K562 (cell line): Measurements from ENCODE around the gene MSRB3. TPM values are rescaled to one million over a fixed set of nuclear protein-coding genes. Genes with fewer than 3 reads are reported as not detected.

Experiments
- ATAC-seq: fragments of 200-7000 bp; cut with Tn5 transposase; 3 replicates; pipeline ENCODE4 v1.9.1; 2020; ENCODE audit warnings: moderate library complexity
- BruUV-seq: library from RNA; stranded (reverse); fragments of 400-500 nt; replicated peaks from 2 replicates; lab custom pipeline; 2021; lab: Mats Ljungman, UMichigan
- CTCF ChIA-PET: fragments of 300-600 bp; formaldehyde crosslinking; extraction: SDS; loops from one replicate; lab custom pipeline; 2021; ENCODE audit warnings: low intra/inter-chr PET ratio; lab: Yijun Ruan, JAX
- POLR2A ChIA-PET: fragments of 300-600, 350-650 bp; sonication (Branson Sonifier 250); formaldehyde crosslinking; extraction: SDS; loops from one replicate; lab custom pipeline; 2021; ENCODE audit warnings: antibody characterized with exemption, inconsistent platforms; lab: Yijun Ruan, JAX
- DNase-seq, 4 experiments: peaks; one replicate each; pipeline versions ENCODE4 v3.0.0 to v3.0.0-alpha.2; 2011 to 2018; ENCODE audit warnings: low spot score in 3 of 4, mixed read lengths in 3 of 4; ENCODE audit errors: extremely low read depth in 1 of 4
- FAIRE-seq: peaks from 2 replicates; lab custom pipeline; 2011; peaks lifted over from hg19 to GRCh38; lab: Jason Lieb, UNC
- H2AFZ ChIP-seq: 2 replicates; pipeline ENCODE4 v1.6.0; 2011; ENCODE audit warnings: low read depth, low read length, control low read depth, inconsistent platforms
- H3K27ac ChIP-seq: fragments of 200-600 bp; 3 replicates; pipeline ENCODE4 v1.8.0; 2011; ENCODE audit warnings: low read depth, mild to moderate bottlenecking, control low read depth, inconsistent platforms, low read length, moderate library complexity, mixed read lengths; ENCODE audit errors: extremely low read depth
- H3K27me3 ChIP-seq, 2 experiments: fragments of 300-600 bp in 1 of 2; 2 replicates in 1 of 2; 3 replicates in 1 of 2; pipeline versions ENCODE4 v1.6.0 to v1.8.0; 2011; ENCODE audit warnings: inconsistent platforms in 2 of 2, low read length in 2 of 2, mild to moderate bottlenecking in 1 of 2, mixed read lengths in 1 of 2, moderate library complexity in 1 of 2; ENCODE audit not compliant: control insufficient read depth in 2 of 2, insufficient read depth in 2 of 2
- H3K36me3 ChIP-seq: fragments of 300-600 bp; 3 replicates; pipeline ENCODE4 v1.8.0; 2011; ENCODE audit warnings: mild to moderate bottlenecking, low read length, inconsistent platforms; ENCODE audit not compliant: control insufficient read depth, insufficient read depth
- H3K4me1 ChIP-seq, 2 experiments: fragments of 200-600 bp in 1 of 2; replicated peaks in 1 of 2; 2 replicates in 1 of 2; 3 replicates in 1 of 2; pipeline versions ENCODE4 v1.5.1 to v1.8.0; 2011; ENCODE audit warnings: inconsistent platforms in 2 of 2, low read length in 2 of 2, mild to moderate bottlenecking in 1 of 2, mixed read lengths in 1 of 2, moderate library complexity in 1 of 2; ENCODE audit not compliant: control insufficient read depth in 2 of 2, insufficient read depth in 2 of 2
- H3K4me2 ChIP-seq: 2 replicates; pipeline ENCODE4 v1.6.1; 2011; ENCODE audit warnings: low read length, control low read depth, inconsistent platforms, mixed read lengths; ENCODE audit not compliant: insufficient read depth
- H3K4me3 ChIP-seq: fragments of 200-600 bp; sonication (generic), shearing (Covaris generic); 2 replicates; pipeline ENCODE4 v1.5.1; 2016; ENCODE audit warnings: control low read depth, inconsistent platforms
- H3K79me2 ChIP-seq: fragments of 200-600 bp; 3 replicates; pipeline ENCODE4 v1.8.0; 2011; ENCODE audit warnings: low read length, inconsistent platforms; ENCODE audit not compliant: control insufficient read depth, insufficient read depth
- H3K9ac ChIP-seq, 2 experiments: 2 replicates each; pipeline versions ENCODE4 v1.6.0 to v1.6.1; 2011; ENCODE audit warnings: low read depth in 2 of 2, low read length in 2 of 2, control low read depth in 1 of 2, inconsistent platforms in 1 of 2, mild to moderate bottlenecking in 1 of 2, mixed read lengths in 1 of 2; ENCODE audit not compliant: insufficient read depth in 1 of 2
- H3K9me1 ChIP-seq: one replicate; pipeline ENCODE4 v1.6.0; 2011; ENCODE audit warnings: inconsistent platforms, mild to moderate bottlenecking, low read length, moderate library complexity; ENCODE audit not compliant: control insufficient read depth, insufficient read depth
- H3K9me3 ChIP-seq: replicated peaks from 2 replicates; pipeline ENCODE4 v1.5.1; 2011; ENCODE audit warnings: low read depth, low read length, inconsistent platforms; ENCODE audit not compliant: control insufficient read depth, insufficient read depth
- H4K20me1 ChIP-seq: replicated peaks from 2 replicates; pipeline ENCODE4 v1.6.1; 2011; ENCODE audit warnings: low read length, inconsistent platforms, mixed read lengths; ENCODE audit not compliant: control insufficient read depth, insufficient read depth
- CBX1 ChIP-seq: sonication (generic); IDR thresholded peaks from 2 replicates; pipeline ENCODE4 v1.6.1; 2016; ENCODE audit warnings: antibody characterized with exemption, low read depth, mild to moderate bottlenecking
- HDAC2 ChIP-seq: fragments of 450-650 bp; IDR thresholded peaks from 2 replicates; pipeline ENCODE4 v1.6.1; 2016; ENCODE audit warnings: mild to moderate bottlenecking
- HES1 ChIP-seq: fragments of 450-650 bp; IDR thresholded peaks from 2 replicates; pipeline ENCODE4 v1.6.1; 2016; ENCODE audit warnings: low read depth, mild to moderate bottlenecking, moderate library complexity
- NR1H2 ChIP-seq: sonication (generic); formaldehyde crosslinking; IDR thresholded peaks from 2 replicates; pipeline ENCODE4 v1.4.0; 2020; ENCODE audit warnings: mild to moderate bottlenecking, missing genetic modification reagents
- RBFOX2 ChIP-seq: fragments of 200-400 bp; formaldehyde crosslinking; IDR thresholded peaks from 2 replicates; pipeline ENCODE4 v1.6.1; 2017; ENCODE audit warnings: low read depth, mild to moderate bottlenecking, low read length, moderate library complexity
- SIX5 ChIP-seq, 2 experiments: IDR thresholded peaks; 2 replicates each; pipeline ENCODE4 v1.6.1; 2011; ENCODE audit warnings: low read length in 2 of 2, borderline replicate concordance in 1 of 2, low read depth in 1 of 2, mild to moderate bottlenecking in 1 of 2, moderate library complexity in 1 of 2; ENCODE audit not compliant: insufficient read depth in 1 of 2
- THRA ChIP-seq: fragments of 450-650 bp; IDR thresholded peaks from 2 replicates; pipeline ENCODE4 v1.6.1; 2017; ENCODE audit warnings: mild to moderate bottlenecking, moderate library complexity
- USF2 ChIP-seq: sonication (generic); formaldehyde crosslinking; IDR thresholded peaks from 2 replicates; pipeline ENCODE4 v1.5.0; 2020; ENCODE audit warnings: missing genetic modification reagents
- WGBS: fragments of 100-300 bp; shearing (Covaris generic); methylation state at CpG from one replicate; pipeline ENCODE4 v1.1.6; 2016; ENCODE audit warnings: low coverage, mixed read lengths; ENCODE audit not compliant: insufficient coverage; ENCODE audit errors: missing lambda C conversion rate; 5-methylcytosine and 5-hydroxymethylcytosine counted together
- in situ Hi-C: fragments of 300-500 bp; cut with MboI; formaldehyde crosslinking; loops from 4 replicates; pipeline ENCODE4 v1.15.0; 2018; ENCODE audit warnings: inconsistent platforms, mixed read lengths
- intact Hi-C: fragments of 100-400 bp; cut with micrococcal nuclease; formaldehyde crosslinking; loops from 2 replicates; pipeline ENCODE4 v1.14.2; 2022
- polyA plus RNA-seq, 8 experiments: library from polyadenylated mRNA; depleted of rRNA in 4 of 8; stranded (reverse) in 5 of 8; unstranded in 3 of 8; fragments of >200 nt; fragmentation: Nextera tagmentation in 2 of 8; fragmentation: Illumina TruSeq in 1 of 8; extraction: Ambion mirVana in 2 of 8; extraction: Trizol in 1 of 8; gene quantifications; 2 replicates each; pipeline versions ENCODE4 v1.2.1 to v1.2.3, GENCODE V29; 2011 to 2014; ENCODE audit warnings: inconsistent platforms in 1 of 8, missing spikeins in 1 of 8
- total RNA-seq, 7 experiments: library from RNA; depleted of rRNA in 6 of 7; stranded (reverse); fragments of >200 nt in 6 of 7; fragmentation: Illumina TruSeq in 2 of 7; extraction: Trizol in 2 of 7; gene quantifications; 2 replicates each; pipeline versions ENCODE4 v1.2.1 to v1.2.3, GENCODE V29; 2011 to 2021; ENCODE audit warnings: low replicate concordance in 1 of 7

Gene MSRB3
- total and polyA plus RNA-seq, 9 of the 15 experiments (the other 6 are each of a cell fraction or from before 2014, with no cell fraction given): 0.04 TPM; not detected in 8

GRCh38 chr12:65508276-65509035, 230.0 kb downstream of the MSRB3 start (continued):
- TF ChIP-seq SIX5 (IDR thresholded peaks at IDR 0.05; ENCODE audit: borderline replicate concordance in 1 of 2, insufficient read depth in 1 of 2, low read depth in 1 of 2, low read length in 2 of 2) (no peak), NR1H2 (no peak), THRA (no peak), HDAC2 (no peak), HES1 (no peak), USF2 (CRISPR knock-in tag) (no peak)
- TF ChIP-seq, all 486 proteins: peak for 0

DNA sequence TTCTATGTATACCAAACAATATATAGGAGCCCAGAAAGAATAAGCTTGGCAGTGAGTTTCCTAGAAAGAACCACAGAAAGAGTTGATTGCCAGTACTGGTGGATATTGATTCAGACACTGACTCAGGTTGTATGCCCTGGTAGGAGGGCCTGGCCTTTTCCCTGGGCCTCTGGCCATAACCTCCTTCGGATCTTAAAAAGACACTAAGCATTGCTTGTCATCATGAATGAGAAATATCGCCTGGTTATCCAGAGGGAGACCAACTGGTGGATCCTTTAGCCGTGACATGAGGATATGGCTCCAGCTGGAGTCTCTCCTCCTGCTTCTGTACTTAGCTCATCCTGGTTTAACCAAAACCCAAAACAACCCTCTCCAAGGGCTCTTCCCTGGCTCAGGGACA, 231.5 kb downstream of the MSRB3 start:
- no peak for DNase-seq
- BruUV-seq: no TSS peak
- CTCF ChIA-PET: no interaction called here
- in situ Hi-C loops: no loop called here
- 3% methylated on average over 3 of the region's 3 CpGs for WGBS
- H3K27me3 ChIP-seq: peaks cover 0 to 24% of the 10 kb centered on the region in 2 experiments; a peak in 4 of 5 replicates
- H3K4me1 ChIP-seq: no peaks in the 10 kb centered on the region
- peaks cover 5% of the 10 kb centered on the region for H4K20me1 ChIP-seq
- intact Hi-C loops: no loop called here
- H3K27ac ChIP-seq: no peak overlapping the region
- H3K9ac ChIP-seq: no peak overlapping the region
- H3K9me1 ChIP-seq: no peaks in the 10 kb centered on the region
- no peaks in the 10 kb centered on the region for H3K79me2 ChIP-seq
- no peak overlapping the region for H3K4me3 ChIP-seq
- no peak for ATAC-seq
- no peak overlapping the region for H2AFZ ChIP-seq
- POLR2A ChIA-PET: interaction anchor here (1.0 kb wide), 1 partner anchor 219 kb away, joined by 4 read pairs; no protein-coding TSS in a partner anchor
- H3K36me3 ChIP-seq: no peaks in the 10 kb centered on the region
- no peak for FAIRE-seq
- no peak overlapping the region for H3K4me2 ChIP-seq
- H3K9me3 ChIP-seq: no peaks in the 10 kb centered on the region
- TF ChIP-seq CBX1: no peak
- no peak for TF ChIP-seq RBFOX2
